ENCODE results near the gene TBX1.

GRCh38 chr22:19764636-19765476 lies 4.3 kb downstream of the TBX1 start:
- TF ChIP-seq CTCF (IDR thresholded peaks at IDR 0.05; ENCODE audit: low read depth, low read length) (no peak), POLR2A (IDR thresholded peaks at IDR 0.05; ENCODE audit: extremely low read depth, insufficient read length) (no peak), MAX (IDR thresholded peaks at IDR 0.05; ENCODE audit: low read depth, low read length) (no peak)

Measured in NB4 (cell line).